ENCODE measurements around the gene INSR. TPM values are rescaled to one million over a fixed set of nuclear protein-coding genes. Genes with fewer than 3 reads are reported as not detected.

The INSR gene
- total RNA-seq, 1 donor from 2014 or later = 3.2 TPM

DNA sequence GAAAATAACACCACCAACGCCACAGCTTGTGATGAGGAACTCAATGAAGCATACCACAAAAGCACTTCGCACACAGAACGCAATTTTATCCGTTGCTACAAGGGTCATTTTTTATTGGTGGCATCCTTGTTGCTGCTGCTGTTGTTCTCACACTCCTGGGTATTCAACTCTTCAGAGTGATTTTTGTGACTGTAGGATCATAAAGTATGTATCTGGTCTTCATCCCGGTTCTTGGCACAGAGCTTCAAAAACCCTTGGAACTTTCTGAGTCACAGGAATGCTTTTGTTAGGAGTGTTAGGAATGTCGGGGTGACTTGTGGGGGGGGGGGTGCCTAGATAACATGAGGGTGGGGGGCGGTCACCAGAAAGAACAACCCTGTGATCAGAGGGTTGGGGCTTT lies 116.3 kb downstream of the INSR start:
- intact Hi-C loops (cut with micrococcal nuclease) = no loop called here
- ATAC-seq (ENCODE audit: low read depth) = no peak
- Mint-ChIP-seq H3K4me3 (no peak overlapping the region), H3K9me3 (no peaks in the 10 kb centered on the region), H3K4me1 (peaks cover 41% of the 10 kb centered on the region), H3K27me3 (peaks cover 2% of the 10 kb centered on the region), H3K27ac (no peak overlapping the region), H3K36me3 (ENCODE audit: low read depth) (no peaks in the 10 kb centered on the region)
- ChIA-PET CTCF (no interaction called here), POLR2A (interaction anchor here (0.6 to 0.7 kb wide), 4 partner anchors 67 to 573 kb away, joined by 4 to 7 read pairs (median 6); no protein-coding TSS in a partner anchor)
- DNase-seq = no peak
- no peak for TF ChIP-seq CTCF (IDR thresholded peaks at IDR 0.05)

- intact Hi-C loops (cut with micrococcal nuclease) = no loop called here
- Mint-ChIP-seq H3K4me3 (no peak overlapping the region), H3K27me3 (peaks cover 2% of the 10 kb centered on the region)
These were observed 117.4 kb downstream of the INSR start for GRCh38 chr19:7176792-7177191.

DNA sequence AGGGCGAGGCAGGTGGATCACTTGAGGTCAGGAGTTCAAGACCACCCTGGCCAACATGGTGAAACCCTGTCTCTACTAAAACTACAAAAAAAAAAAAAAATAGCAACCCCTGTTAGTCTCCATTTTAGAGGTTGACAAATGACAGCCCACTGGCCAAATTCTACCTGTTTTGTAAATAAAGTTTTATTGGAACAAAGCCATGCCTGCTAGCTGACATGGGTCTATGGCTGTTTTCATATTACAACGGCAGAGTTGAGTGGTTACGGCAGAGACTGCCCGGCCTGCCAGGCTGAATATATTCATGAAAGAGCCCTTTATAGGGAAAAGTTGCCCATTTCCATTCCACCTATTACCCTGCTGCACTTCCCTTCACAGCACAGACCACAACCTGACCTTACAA lies 121.4 kb downstream of the INSR start:
- ATAC-seq (ENCODE audit: low read depth) = no peak
- H3K4me3 Mint-ChIP-seq = no peak overlapping the region
- ChIA-PET CTCF (no interaction called here), POLR2A (no interaction called here)
- peaks cover 4% of the 10 kb centered on the region for H3K36me3 Mint-ChIP-seq (ENCODE audit: low read depth)
- no peak overlapping the region for H3K27ac Mint-ChIP-seq
- DNase-seq = no peak
- H3K9me3 Mint-ChIP-seq = peaks cover 6% of the 10 kb centered on the region
- intact Hi-C loops (cut with micrococcal nuclease) = no loop called here
- peaks cover 2% of the 10 kb centered on the region for H3K27me3 Mint-ChIP-seq
- H3K4me1 Mint-ChIP-seq = peaks cover 2% of the 10 kb centered on the region
- no peak for TF ChIP-seq CTCF (IDR thresholded peaks at IDR 0.05)

More at GRCh38 chr19:7176792-7177191, 117.4 kb downstream of the INSR start:
- Mint-ChIP-seq H3K9me3 (no peaks in the 10 kb centered on the region), H3K27ac (no peak overlapping the region), H3K36me3 (ENCODE audit: low read depth) (no peaks in the 10 kb centered on the region), H3K4me1 (peaks cover 32% of the 10 kb centered on the region)
- TF ChIP-seq CTCF (IDR thresholded peaks at IDR 0.05) = no peak
- POLR2A ChIA-PET = interaction anchor here (0.6 to 0.7 kb wide), 2 partner anchors 23 to 1402 kb away, joined by 4 to 7 read pairs; no protein-coding TSS in a partner anchor
- ATAC-seq (ENCODE audit: low read depth) (no peak), DNase-seq (no peak)
- CTCF ChIA-PET = no interaction called here

- CTCF ChIA-PET = no interaction called here
- ATAC-seq (ENCODE audit: low read depth) = no peak
- no peak overlapping the region for H3K4me3 Mint-ChIP-seq
- TF ChIP-seq CTCF (IDR thresholded peaks at IDR 0.05) = no peak
- no peak overlapping the region for H3K27ac Mint-ChIP-seq
- H3K4me1 Mint-ChIP-seq = no peaks in the 10 kb centered on the region
- peaks cover 6% of the 10 kb centered on the region for H3K9me3 Mint-ChIP-seq
- no peaks in the 10 kb centered on the region for H3K27me3 Mint-ChIP-seq
- POLR2A ChIA-PET = no interaction called here
- intact Hi-C loops (cut with micrococcal nuclease) = no loop called here
- peaks cover 4% of the 10 kb centered on the region for H3K36me3 Mint-ChIP-seq (ENCODE audit: low read depth)
- DNase-seq = no peak
These were observed 123.2 kb downstream of the INSR start for GRCh38 chr19:7170983-7171382.

GRCh38 chr19:7168941-7169340 lies 125.3 kb downstream of the INSR start:
- CTCF ChIA-PET = no interaction called here
- H3K9me3 Mint-ChIP-seq = peaks cover 6% of the 10 kb centered on the region
- DNase-seq = no peak
- H3K4me3 Mint-ChIP-seq = no peak overlapping the region
- POLR2A ChIA-PET = interaction anchor here (0.6 kb wide), 1 partner anchor 718 kb away, joined by 7 read pairs; no protein-coding TSS in a partner anchor
- no peak for ATAC-seq (ENCODE audit: low read depth)
- peaks cover 4% of the 10 kb centered on the region for H3K36me3 Mint-ChIP-seq (ENCODE audit: low read depth)
- H3K27ac Mint-ChIP-seq = no peak overlapping the region
- intact Hi-C loops (cut with micrococcal nuclease) = no loop called here
- H3K27me3 Mint-ChIP-seq = no peaks in the 10 kb centered on the region
- H3K4me1 Mint-ChIP-seq = no peaks in the 10 kb centered on the region
- TF ChIP-seq CTCF (IDR thresholded peaks at IDR 0.05) = no peak

Data from activated B cell treated with CpG ODN at 0.5 μM for 24 hours (primary cell).